HG02943 (cell line): Measurements from ENCODE around the gene PRRC2C.

Experiments
- ATAC-seq: cut with Tn5 transposase; IDR thresholded peaks from one replicate; pipeline ENCODE4 v1.9.1; 2021; ENCODE audit warnings: mild to moderate bottlenecking, low read depth, moderate library complexity; ENCODE audit not compliant: unreplicated experiment

The PRRC2C gene

GRCh38 chr1:171627020-171627419, 141.7 kb downstream of the PRRC2C start:
- ATAC-seq = no peak

GRCh38 chr1:171628225-171628624, 142.9 kb downstream of the PRRC2C start:
- no peak for ATAC-seq

- ATAC-seq = no peak
Measured at GRCh38 chr1:171635661-171636060, 150.3 kb downstream of the PRRC2C start.

GRCh38 chr1:171636141-171636540, 150.8 kb downstream of the PRRC2C start:
- no peak for ATAC-seq

- ATAC-seq = no peak
Measured at GRCh38 chr1:171637928-171638576, 152.7 kb downstream of the PRRC2C start.

GRCh38 chr1:171640225-171640624, 154.9 kb downstream of the PRRC2C start:
- no peak for ATAC-seq

- ATAC-seq = no peak
Measured at GRCh38 chr1:171641076-171641864, 155.9 kb downstream of the PRRC2C start.

- no peak for ATAC-seq
Measured at GRCh38 chr1:171642197-171642596, 156.9 kb downstream of the PRRC2C start.
